ENCODE results near the gene AKAP9. TPM values are rescaled to one million over a fixed set of nuclear protein-coding genes. Genes with fewer than 3 reads are reported as not detected.

The AKAP9 gene
- total RNA-seq, 1 donor from 2014 or later: 119 TPM

- Mint-ChIP-seq H3K27me3 (ENCODE audit: low read depth) (no peaks in the 10 kb centered on the region), H3K4me3 (no peak overlapping the region), H3K27ac (no peak overlapping the region), H3K4me1 (peaks cover 8% of the 10 kb centered on the region), H3K9me3 (no peaks in the 10 kb centered on the region), H3K36me3 (peaks cover 31% of the 10 kb centered on the region)
- no peak for TF ChIP-seq CTCF (IDR thresholded peaks at IDR 0.05; ENCODE audit: unreplicated experiment)
- DNase-seq (ENCODE audit: low spot score in 2 of 2, unreplicated experiment in 2 of 2): no peak
Observed at GRCh38 chr7:92064438-92065029, 123.9 kb downstream of the AKAP9 start.

DNA sequence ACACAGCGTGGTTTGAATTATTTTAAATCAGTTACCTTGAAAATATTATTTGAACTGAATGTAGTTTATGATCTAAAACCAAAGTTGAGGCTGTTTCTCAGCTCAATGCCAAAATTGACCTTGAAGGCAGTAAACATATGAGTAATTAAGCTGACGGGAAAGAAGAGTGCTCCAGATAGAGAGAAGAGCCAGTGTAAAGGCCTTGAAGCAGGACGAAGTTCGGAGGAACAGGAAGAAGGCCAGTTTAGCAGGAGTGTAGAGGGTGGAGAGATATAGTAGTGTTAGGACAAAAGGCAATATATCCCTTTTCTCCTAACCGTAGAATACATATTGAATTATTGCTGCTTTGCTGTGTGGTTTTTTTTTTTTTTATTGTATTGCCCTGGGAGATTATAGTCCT is 130.4 kb downstream of the AKAP9 start:
- Mint-ChIP-seq H3K27me3 (ENCODE audit: low read depth) (no peaks in the 10 kb centered on the region), H3K4me1 (peaks cover 4% of the 10 kb centered on the region), H3K27ac (peak overlapping the region; percentile 11), H3K36me3 (peaks cover 57% of the 10 kb centered on the region), H3K4me3 (no peak overlapping the region), H3K9me3 (no peaks in the 10 kb centered on the region)
- no peak for DNase-seq (ENCODE audit: low spot score in 2 of 2, unreplicated experiment in 2 of 2)
- TF ChIP-seq CTCF (IDR thresholded peaks at IDR 0.05; ENCODE audit: unreplicated experiment): no peak

DNA sequence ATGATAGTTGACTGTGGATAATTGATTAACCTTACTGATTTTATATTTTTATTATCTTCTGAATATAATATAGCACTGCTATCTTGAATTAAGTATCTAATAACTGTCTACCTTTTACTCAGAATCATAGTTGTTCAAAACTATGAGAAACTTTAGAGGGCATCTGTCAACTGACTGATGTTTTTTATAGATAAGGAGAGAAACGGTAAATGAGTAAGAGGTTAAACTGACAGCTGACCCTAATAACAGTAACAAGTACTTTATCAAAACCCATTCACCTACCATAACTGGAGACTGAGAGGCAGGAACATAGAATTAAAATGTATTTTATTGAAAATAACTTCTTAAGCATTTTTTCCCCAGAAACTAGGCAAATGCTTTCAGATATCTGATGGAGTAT is 131.5 kb downstream of the AKAP9 start:
- no peak overlapping the region for H3K4me3 Mint-ChIP-seq
- no peak overlapping the region for H3K27ac Mint-ChIP-seq
- peaks cover 10% of the 10 kb centered on the region for H3K4me1 Mint-ChIP-seq
- H3K9me3 Mint-ChIP-seq: no peaks in the 10 kb centered on the region
- H3K36me3 Mint-ChIP-seq: peaks cover 53% of the 10 kb centered on the region
- H3K27me3 Mint-ChIP-seq (ENCODE audit: low read depth): no peaks in the 10 kb centered on the region
- DNase-seq (ENCODE audit: low spot score in 2 of 2, unreplicated experiment in 2 of 2): no peak
- no peak for TF ChIP-seq CTCF (IDR thresholded peaks at IDR 0.05; ENCODE audit: unreplicated experiment)

GRCh38 chr7:92072708-92073107 is 132.0 kb downstream of the AKAP9 start:
- no peak overlapping the region for H3K4me3 Mint-ChIP-seq
- peaks cover 10% of the 10 kb centered on the region for H3K4me1 Mint-ChIP-seq
- no peak for TF ChIP-seq CTCF (IDR thresholded peaks at IDR 0.05; ENCODE audit: unreplicated experiment)
- H3K27me3 Mint-ChIP-seq (ENCODE audit: low read depth): no peaks in the 10 kb centered on the region
- no peak for DNase-seq (ENCODE audit: low spot score in 2 of 2, unreplicated experiment in 2 of 2)
- H3K9me3 Mint-ChIP-seq: no peaks in the 10 kb centered on the region
- H3K36me3 Mint-ChIP-seq: peaks cover 50% of the 10 kb centered on the region
- H3K27ac Mint-ChIP-seq: no peak overlapping the region

DNA sequence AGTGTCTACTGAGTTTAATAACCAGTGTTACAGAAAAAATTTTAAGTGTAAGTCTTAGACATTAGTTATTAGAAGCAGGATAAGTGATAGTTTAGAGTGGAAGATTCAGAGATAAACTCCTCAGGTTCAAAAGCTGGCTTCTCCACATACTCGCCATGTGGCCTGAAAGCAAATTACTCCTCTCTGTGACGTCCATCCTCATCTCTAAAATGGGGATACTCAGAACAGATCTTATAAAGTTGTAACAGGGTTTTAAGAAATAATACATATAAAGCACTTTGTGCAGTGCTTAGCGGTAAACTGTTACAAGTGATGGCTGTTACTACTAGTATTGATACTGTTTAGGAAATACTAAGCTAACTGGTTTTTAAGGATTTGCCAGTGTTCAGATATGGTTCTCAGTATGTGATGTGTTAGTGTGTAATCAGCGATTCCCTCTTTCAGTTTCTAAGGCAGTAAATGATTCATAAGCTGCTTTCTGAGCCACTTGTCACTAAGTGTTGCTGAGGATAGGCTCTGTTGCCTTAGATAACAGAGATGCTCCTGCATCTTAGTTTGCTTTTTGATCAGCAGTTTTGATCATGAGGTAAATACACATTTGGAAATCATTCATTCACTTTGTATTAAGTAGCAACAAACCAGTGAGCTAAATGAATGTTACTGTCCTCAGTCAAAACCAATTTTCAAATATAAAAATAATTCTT is 134.9 kb downstream of the AKAP9 start:
- H3K36me3 Mint-ChIP-seq: peaks cover 46% of the 10 kb centered on the region
- peak overlapping the region; percentile 35 for H3K27ac Mint-ChIP-seq
- no peak for TF ChIP-seq CTCF (IDR thresholded peaks at IDR 0.05; ENCODE audit: unreplicated experiment)
- H3K4me3 Mint-ChIP-seq: no peak overlapping the region
- no peak for DNase-seq (ENCODE audit: low spot score in 2 of 2, unreplicated experiment in 2 of 2)
- no peaks in the 10 kb centered on the region for H3K27me3 Mint-ChIP-seq (ENCODE audit: low read depth)
- peaks cover 10% of the 10 kb centered on the region for H3K4me1 Mint-ChIP-seq
- no peaks in the 10 kb centered on the region for H3K9me3 Mint-ChIP-seq
